Amniotic stem cell (primary cell): Measurements from ENCODE around the gene TSPEAR.

Experiments
- DNase-seq: peaks from one replicate; lab custom pipeline; 2025; lab: John Stamatoyannopoulos, UW

TSPEAR gene

DNA sequence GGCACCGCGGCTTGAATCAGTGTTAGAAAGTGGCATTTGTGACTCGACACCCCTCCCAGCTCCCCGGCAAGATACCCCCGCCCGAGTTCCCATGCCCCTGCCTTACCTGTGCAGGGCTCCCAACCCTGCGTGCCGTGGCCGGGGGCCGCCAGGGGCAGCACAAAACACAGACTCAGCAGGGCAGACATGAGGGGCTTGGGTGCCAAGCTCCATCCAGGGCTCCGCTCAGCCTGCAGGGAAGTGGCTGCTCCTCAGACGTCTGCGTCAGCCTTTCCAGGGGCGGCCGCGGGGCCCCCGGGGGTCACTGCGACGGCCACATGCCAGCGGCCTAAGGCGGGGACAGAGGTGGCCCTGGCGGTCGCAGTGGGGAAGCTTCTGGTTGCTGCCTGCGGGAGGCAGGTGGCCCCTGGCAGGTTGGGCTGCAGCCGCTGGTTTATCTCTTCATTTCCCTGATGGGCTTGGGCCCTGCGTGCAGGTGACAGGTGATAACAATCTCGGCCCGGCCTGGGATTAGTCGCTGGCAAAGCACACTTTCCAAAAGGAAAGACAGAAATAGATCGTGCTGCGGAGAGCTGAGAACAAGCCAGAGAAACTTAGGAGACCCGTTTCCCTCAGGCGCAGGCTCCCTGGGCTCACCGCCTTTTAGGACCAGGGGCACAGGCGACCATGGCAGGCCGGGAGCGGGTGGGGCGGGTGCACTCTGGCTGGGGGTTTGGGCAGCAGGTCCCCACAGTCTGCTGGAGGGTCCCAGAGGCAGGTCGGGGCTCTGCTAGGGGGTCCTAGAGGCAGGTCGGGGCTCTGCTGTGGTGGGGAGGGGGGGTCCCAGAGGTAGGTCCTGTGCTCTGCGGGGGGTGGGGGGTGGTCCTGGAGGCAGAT is at the start of gene TSPEAR:
Gene TSPEAR (minus strand): TSS at position 246 of the 876 bp plus-strand sequence. CDS start 58 bp downstream, at position 188.
- no peak for DNase-seq

- DNase-seq, result no peak
These were observed 49.0 kb upstream of the TSPEAR start for GRCh38 chr21:44760376-44760775.

GRCh38 chr21:44759628-44760285 is 48.4 kb upstream of the TSPEAR start:
- no peak for DNase-seq

GRCh38 chr21:44758781-44759627 is 47.6 kb upstream of the TSPEAR start:
- no peak for DNase-seq

DNA sequence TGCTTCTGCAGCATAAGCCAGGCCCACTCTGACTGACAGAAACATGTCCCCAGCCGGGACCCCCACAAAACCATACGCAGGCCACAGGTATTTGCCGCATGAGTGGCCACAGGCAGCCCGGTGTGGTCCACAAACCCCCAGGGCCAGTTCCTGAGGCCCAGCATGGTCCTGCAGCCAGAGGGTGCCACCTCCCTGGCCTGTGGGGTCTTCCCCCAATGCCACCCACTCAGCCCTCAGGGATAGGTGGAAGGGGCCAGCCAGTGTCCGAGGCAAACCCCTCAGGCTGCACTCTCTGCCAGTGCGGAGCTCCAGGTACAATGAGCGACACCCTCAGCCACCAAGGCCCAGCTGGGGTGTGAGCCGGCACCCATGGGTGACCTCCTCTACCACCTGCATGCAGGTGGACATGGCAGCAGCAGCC is 46.8 kb upstream of the TSPEAR start:
- no peak for DNase-seq

DNA sequence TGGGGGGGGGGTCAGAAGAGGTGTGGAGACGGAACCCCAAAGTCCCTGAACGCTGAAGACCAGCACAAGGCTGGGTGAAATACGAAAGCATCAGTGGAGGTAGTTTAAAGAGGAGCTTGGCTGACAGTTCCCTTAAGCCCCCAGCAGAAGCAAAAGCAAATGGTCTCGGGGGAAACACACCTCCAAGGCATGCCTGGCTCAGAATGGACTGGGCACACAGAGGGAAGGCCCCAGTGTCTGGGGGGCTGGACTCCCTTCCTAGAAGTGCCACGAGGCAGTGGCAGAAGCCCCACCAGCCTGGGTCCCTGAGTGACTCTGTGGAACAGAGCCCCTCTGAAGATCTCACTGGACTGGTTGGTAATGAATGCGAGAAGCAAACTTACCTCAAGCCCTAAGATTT is 46.4 kb upstream of the TSPEAR start:
- no peak for DNase-seq

GRCh38 chr21:44756423-44757185 is 45.2 kb upstream of the TSPEAR start:
- no peak for DNase-seq

DNA sequence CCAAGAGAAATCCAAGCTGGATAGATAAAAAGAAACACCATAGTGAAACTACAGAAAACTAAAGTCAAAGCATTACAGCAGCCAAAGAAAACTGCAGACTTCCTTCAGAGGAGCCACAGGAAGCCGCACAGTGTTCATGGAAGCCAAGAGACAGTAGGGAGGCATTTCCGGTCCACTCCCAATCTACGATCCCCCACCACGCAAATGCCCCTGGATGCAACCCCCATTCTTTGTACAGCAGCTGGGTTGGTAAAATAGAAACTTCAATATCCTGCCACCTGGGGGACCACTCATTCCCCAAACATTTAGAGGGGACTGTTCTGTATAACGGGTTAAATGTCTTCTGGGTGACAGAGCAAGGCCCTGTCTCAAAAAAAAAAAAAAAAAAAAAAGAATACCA is 43.9 kb upstream of the TSPEAR start:
- DNase-seq, result no peak

GRCh38 chr21:44753357-44753756 is 42.0 kb upstream of the TSPEAR start:
- DNase-seq, result no peak

DNA sequence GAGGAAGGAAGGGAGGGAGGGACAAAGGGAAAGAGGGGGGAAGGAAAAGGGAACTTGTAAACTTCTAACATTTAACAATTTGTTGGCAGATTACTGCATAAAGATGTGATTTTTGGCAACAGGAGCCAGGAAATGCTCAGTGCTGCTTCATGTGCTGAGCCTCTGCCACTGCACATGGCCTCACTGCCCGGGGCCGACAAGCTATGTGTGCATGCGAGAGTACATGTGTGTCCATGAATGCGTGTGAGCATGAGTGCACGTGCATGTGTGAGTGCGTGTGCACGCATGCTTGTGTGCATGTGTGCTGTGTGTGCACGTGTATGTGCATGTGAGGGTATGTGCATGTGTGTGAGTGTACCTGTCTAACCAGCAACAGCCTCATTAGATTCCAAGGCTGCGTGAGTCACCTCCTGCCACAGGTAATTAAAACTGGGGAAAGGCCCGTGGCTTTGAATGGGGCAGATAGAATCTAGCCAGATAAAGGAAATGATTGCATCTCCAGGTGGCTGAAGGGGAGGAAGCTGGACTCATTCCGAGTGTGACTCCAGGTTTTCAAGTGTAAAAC is 41.4 kb upstream of the TSPEAR start:
- no peak for DNase-seq

- DNase-seq, result no peak
These were observed 40.6 kb upstream of the TSPEAR start for GRCh38 chr21:44751799-44752636.

GRCh38 chr21:44751186-44751798 is 39.9 kb upstream of the TSPEAR start:
- DNase-seq, result no peak

DNA sequence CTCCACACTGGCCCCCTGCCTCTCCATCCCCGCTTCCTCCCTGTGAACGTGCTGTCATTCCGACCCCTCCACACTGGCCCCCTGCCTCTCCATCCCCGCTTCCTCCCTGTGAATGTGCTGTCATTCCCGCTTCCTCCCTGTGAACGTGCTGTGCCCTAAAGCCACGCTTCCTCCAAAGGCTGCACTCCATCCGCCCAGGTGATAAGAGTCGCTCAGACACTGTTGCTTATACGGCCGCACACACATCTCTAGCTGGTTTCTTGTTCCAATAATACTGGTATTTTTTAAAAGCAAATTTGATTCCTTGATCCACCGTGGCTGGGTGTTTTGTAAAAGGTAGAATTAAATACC is 39.3 kb upstream of the TSPEAR start:
- no peak for DNase-seq

DNA sequence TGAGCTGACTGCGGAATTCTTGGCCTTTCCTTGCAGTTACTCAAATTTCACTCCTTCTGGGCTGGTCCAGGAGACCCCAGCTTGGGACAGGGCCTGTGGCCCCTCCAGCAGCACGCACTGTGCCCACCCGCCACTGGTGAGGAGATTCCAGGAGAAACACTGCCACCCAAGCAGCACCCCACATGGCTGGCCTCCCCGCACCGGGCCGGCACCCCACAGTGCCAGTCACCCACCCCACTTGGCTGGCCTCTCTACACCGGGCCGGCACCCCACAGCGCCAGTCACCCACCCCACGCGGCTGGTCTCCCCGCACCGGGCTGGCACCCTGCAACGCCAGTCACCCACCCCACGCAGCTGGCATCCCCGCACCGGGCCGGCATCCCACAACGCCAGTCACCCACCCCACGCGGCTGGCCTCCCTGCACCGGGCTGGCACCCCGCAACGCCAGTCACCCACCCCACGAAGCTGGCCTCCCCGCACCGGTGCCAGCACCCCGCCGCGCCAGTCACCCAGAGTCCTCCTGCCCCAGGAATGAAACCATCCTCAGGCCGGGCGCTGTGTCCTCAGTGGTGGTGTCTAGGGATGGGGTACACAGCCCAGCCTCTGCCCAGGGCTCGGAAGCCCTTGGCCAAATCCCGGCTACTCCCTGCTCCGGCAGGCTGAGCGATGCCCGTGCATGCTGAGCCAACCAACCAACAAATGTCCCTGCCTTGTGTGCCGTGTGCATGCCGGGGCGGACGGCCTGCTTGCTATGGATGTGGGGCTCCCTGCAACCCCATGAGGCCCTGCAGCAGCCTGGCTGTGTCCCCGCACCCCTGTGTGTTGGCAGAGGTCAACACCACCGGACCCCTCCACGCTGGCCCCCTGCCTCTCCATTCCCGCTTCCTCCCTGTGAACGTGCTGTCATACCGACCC is 38.6 kb upstream of the TSPEAR start:
- no peak for DNase-seq

DNA sequence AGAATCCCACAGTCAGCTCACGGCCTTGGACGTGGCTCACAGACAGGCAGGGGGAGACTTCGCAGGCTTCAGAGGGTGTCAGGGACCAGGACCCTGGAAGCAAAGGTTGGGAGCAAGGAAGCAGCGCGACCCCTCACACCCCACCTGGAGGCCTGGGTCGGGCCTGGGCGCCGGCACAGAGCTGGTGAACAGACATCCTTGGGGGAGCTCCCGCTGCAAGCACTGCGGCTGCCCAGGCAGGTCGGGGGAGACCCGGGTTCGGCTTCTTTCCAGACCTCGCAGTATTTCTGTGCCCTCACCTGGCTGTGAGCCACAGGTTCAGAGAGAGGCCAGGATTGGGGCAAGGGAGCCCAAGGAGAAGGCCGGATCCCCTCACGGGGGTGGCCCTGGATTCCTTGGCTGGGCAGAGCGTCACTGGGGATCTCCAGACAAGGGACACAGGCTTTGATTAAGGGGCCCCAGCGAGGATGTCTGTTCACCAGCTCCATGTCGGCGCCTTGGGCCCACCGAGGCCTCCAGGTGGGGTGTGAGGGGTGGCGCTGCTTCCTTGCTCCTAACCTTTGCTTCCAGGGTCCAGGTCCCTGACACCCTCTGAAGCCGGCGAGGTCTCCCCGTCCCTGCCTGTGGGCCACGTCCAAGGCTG is 37.9 kb upstream of the TSPEAR start:
- DNase-seq, result no peak

DNA sequence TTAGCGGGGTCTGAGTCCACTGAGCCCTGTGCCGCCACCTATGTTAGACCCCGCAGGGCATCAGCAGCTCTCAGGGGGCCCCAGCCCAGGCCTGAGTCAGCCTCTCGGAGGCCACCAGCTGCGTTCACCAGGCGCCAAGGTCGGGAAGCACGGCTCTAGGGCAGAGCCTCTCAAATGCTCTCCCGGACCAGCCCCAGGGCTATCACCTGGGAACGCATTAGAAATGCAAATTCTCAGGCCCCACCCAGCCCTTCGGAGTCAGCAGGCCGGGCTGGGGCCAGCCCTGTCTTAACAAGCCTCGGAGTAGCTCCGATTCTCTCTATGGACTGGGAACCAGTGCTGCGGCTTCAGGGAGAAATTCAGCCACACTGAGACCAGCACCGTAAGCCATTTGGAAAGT is 37.2 kb upstream of the TSPEAR start:
- DNase-seq, result no peak

DNA sequence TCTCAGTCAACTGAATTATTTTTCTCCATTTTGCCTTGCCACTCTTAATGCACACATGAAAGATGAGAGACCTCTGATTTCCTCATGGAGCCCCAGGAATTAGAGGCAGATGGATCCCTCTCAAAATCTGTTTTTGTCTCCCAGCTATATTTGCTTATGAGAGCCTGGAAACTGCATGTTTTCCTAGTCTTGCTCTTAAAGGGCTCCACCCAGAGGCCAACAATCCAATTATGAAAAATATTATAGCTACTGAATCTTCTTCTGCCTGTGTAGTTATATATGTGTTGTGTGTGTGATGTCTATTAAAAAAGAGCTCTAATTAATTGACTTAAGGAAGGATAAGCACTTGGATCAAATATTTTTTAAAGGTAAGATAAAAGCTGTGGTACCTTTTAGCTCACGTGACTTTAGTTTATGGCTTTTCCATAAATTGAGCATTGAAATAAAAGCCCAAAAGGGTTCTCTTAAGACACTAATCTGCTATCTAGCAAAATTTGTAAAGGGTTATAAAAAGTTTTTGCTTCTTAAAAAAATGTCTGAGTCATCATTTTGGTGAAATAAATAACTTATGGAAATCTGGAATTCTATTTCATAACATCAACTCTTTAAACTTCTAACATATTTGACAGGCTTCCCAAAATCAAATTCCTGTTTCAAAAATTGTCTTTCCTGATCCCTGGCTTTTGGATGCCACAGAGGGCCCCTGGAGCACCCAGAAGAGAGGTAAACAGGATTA is 31.2 kb upstream of the TSPEAR start:
- DNase-seq, result no peak

DNA sequence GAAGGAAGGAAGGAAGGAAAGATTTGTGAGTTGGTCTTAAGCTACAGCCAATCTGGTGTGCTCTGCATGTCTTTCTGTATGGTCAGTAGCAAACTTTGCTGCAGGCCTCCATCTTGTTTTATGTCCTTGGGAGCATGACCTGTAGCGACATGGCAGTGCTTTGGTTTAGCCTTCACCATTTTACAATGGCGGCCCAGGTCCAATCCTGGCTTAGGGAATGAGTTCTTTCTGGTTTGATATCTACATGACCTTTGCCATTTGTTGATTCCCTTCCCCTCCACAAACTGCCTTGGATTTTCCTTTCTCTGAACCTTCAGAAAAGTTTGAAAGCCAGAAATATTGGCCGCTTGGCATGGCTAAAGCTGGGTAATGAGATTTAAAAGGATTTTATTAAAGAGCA is 30.5 kb upstream of the TSPEAR start:
- no peak for DNase-seq
